PFSK-1 (cell line): Measurements from ENCODE around the gene SH2D1B.

Experiments used
- FOXP2 ChIP-seq: optimal IDR thresholded peaks from 2 replicates; pipeline ENCODE3; 2011; ENCODE audit warnings: borderline replicate concordance, control low read depth, inconsistent platforms; ENCODE audit not compliant: insufficient read depth; ENCODE audit errors: extremely low read length, extremely low read depth
- POLR2AphosphoS5 ChIP-seq: IDR thresholded peaks from 2 replicates; pipeline ENCODE4 v1.6.1; 2012; ENCODE audit warnings: low read depth, mild to moderate bottlenecking, control low read depth, low read length, moderate library complexity
- SIN3A ChIP-seq: IDR thresholded peaks from 2 replicates; pipeline ENCODE4 v1.6.1; 2012; ENCODE audit warnings: mild to moderate bottlenecking, low read length, moderate library complexity, borderline replicate concordance; ENCODE audit not compliant: insufficient read depth
- TAF1 ChIP-seq: IDR thresholded peaks from 2 replicates; pipeline ENCODE4 v1.6.1; 2012; ENCODE audit warnings: low read length, control low read depth, borderline replicate concordance; ENCODE audit not compliant: insufficient read depth
- TF ChIP-seq, protein P1 (sequence below), 2 experiments: IDR thresholded peaks; 2 replicates each; pipeline versions ENCODE4 v1.6.1 to v1.8.0; 2011 to 2012; ENCODE audit warnings: low read depth in 2 of 2, low read length in 2 of 2, control low read depth in 1 of 2, inconsistent platforms in 1 of 2, mild to moderate bottlenecking in 1 of 2, moderate library complexity in 1 of 2; ENCODE audit not compliant: insufficient read depth in 1 of 2

GRCh38 chr1:162383091-162383490 lies 28.8 kb downstream of the SH2D1B start:
- TF ChIP-seq, protein P1, sequence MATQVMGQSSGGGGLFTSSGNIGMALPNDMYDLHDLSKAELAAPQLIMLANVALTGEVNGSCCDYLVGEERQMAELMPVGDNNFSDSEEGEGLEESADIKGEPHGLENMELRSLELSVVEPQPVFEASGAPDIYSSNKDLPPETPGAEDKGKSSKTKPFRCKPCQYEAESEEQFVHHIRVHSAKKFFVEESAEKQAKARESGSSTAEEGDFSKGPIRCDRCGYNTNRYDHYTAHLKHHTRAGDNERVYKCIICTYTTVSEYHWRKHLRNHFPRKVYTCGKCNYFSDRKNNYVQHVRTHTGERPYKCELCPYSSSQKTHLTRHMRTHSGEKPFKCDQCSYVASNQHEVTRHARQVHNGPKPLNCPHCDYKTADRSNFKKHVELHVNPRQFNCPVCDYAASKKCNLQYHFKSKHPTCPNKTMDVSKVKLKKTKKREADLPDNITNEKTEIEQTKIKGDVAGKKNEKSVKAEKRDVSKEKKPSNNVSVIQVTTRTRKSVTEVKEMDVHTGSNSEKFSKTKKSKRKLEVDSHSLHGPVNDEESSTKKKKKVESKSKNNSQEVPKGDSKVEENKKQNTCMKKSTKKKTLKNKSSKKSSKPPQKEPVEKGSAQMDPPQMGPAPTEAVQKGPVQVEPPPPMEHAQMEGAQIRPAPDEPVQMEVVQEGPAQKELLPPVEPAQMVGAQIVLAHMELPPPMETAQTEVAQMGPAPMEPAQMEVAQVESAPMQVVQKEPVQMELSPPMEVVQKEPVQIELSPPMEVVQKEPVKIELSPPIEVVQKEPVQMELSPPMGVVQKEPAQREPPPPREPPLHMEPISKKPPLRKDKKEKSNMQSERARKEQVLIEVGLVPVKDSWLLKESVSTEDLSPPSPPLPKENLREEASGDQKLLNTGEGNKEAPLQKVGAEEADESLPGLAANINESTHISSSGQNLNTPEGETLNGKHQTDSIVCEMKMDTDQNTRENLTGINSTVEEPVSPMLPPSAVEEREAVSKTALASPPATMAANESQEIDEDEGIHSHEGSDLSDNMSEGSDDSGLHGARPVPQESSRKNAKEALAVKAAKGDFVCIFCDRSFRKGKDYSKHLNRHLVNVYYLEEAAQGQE (IDR thresholded peaks at IDR 0.05; ENCODE audit: insufficient read depth in 1 of 2, low read depth in 2 of 2, low read length in 2 of 2): no peak
- TF ChIP-seq POLR2AphosphoS5 (no peak), TAF1 (no peak), SIN3A (no peak), FOXP2 (no peak)
